A673 (cell line): ENCODE data around the gene NR2F1-AS1. TPM values are rescaled to one million over a fixed set of nuclear protein-coding genes. Genes with fewer than 3 reads are reported as not detected.

Experiments
- BruUV-seq: library from RNA; stranded (reverse); fragments of 400-500 nt; replicated peaks from 2 replicates; lab custom pipeline; 2021; lab: Mats Ljungman, UMichigan
- CTCF ChIA-PET: fragments of 300-600 bp; sonication (Branson Sonifier 250); formaldehyde crosslinking; loops from one replicate; lab custom pipeline; 2022; ENCODE audit warnings: antibody characterized with exemption; lab: Charles Lee
- POLR2A ChIA-PET: fragments of 300-600 bp; sonication (Branson Sonifier 250); formaldehyde crosslinking; loops from one replicate; lab custom pipeline; 2022; ENCODE audit warnings: antibody characterized with exemption; ENCODE audit not compliant: low non-redundant PET; lab: Charles Lee
- DNase-seq: peaks from one replicate; pipeline ENCODE4 v3.0.0-alpha.2; 2015; ENCODE audit warnings: low spot score
- H3K27ac ChIP-seq: fragments of 200-600 bp; sonication (generic); 2 replicates; pipeline ENCODE4 v1.5.1; 2016; ENCODE audit warnings: mixed run types, low read depth, mild to moderate bottlenecking, mixed read lengths, antibody characterized with exemption, low read length; ENCODE audit not compliant: poor library complexity, severe bottlenecking
- H3K27me3 ChIP-seq: fragments of 200-600 bp; sonication (generic); replicated peaks from 2 replicates; pipeline ENCODE4 v1.6.1; 2017; ENCODE audit warnings: mixed run types, low read depth, mild to moderate bottlenecking, mixed read lengths, antibody characterized with exemption, low read length; ENCODE audit not compliant: insufficient read depth, poor library complexity
- H3K36me3 ChIP-seq: fragments of 200-600 bp; sonication (generic); 2 replicates; pipeline ENCODE4 v1.6.1; 2016; ENCODE audit warnings: mixed run types, mild to moderate bottlenecking, mixed read lengths, antibody characterized with exemption, low read length; ENCODE audit not compliant: insufficient read depth, poor library complexity, severe bottlenecking
- H3K4me1 ChIP-seq: fragments of 200-600 bp; sonication (generic); 2 replicates; pipeline ENCODE4 v1.6.1; 2017; ENCODE audit warnings: mixed run types, mild to moderate bottlenecking, mixed read lengths, antibody characterized with exemption, low read length; ENCODE audit not compliant: insufficient read depth, poor library complexity, severe bottlenecking
- H3K4me3 ChIP-seq: fragments of 200-600 bp; sonication (generic); 2 replicates; pipeline ENCODE4 v1.5.1; 2016; ENCODE audit warnings: low read depth, mixed run types, mild to moderate bottlenecking, mixed read lengths, low read length; ENCODE audit not compliant: poor library complexity, severe bottlenecking
- H3K9me3 ChIP-seq: fragments of 200-600 bp; sonication (generic); 2 replicates; pipeline ENCODE4 v1.6.1; 2016; ENCODE audit warnings: mixed run types, low read depth, mild to moderate bottlenecking, mixed read lengths, antibody characterized with exemption, low read length; ENCODE audit not compliant: poor library complexity, severe bottlenecking
- CTCF ChIP-seq: fragments of 300-800, 200-600 bp; sonication (generic); conservative IDR thresholded peaks from 2 replicates; pipeline ENCODE4 v1.5.1; 2017; ENCODE audit warnings: low read depth, mild to moderate bottlenecking, antibody characterized with exemption, low read length, moderate library complexity, mixed read lengths
- EZH2 ChIP-seq: fragments of 200-600 bp; sonication (generic); IDR thresholded peaks from 2 replicates; pipeline ENCODE4 v1.6.1; 2017; ENCODE audit warnings: borderline replicate concordance, low read depth, mild to moderate bottlenecking, mixed read lengths, antibody characterized with exemption, low read length; ENCODE audit not compliant: poor library complexity, severe bottlenecking
- intact Hi-C: fragments of 100-400 bp; cut with micrococcal nuclease; formaldehyde crosslinking; loops from one replicate; pipeline ENCODE4 v1.10.0; 2022; ENCODE audit not compliant: unreplicated experiment
- total RNA-seq: library from RNA; stranded (reverse); gene quantifications from 2 replicates; pipeline ENCODE4 v1.2.3, GENCODE V29; 2021

The NR2F1-AS1 gene
- total RNA-seq, 1 experiment from 2014 or later = 2.3 TPM

- TF ChIP-seq CTCF = no peak
- TF ChIP-seq EZH2 = no peak
- peaks cover 10% of the 10 kb centered on the region for H3K27me3 ChIP-seq
- no peak overlapping the region for H3K27ac ChIP-seq
- no peaks in the 10 kb centered on the region for H3K4me1 ChIP-seq
- no peaks in the 10 kb centered on the region for H3K9me3 ChIP-seq
- ChIA-PET POLR2A (no interaction called here), CTCF (no interaction called here)
- intact Hi-C loops = loop anchor here (10.0 kb wide), 1 partner anchor 1945 kb away; no protein-coding TSS in a partner anchor
- no TSS peak for BruUV-seq
- no peak overlapping the region for H3K4me3 ChIP-seq
- no peak for DNase-seq
- H3K36me3 ChIP-seq = no peaks in the 10 kb centered on the region
Observed at GRCh38 chr5:93589829-93590215, 8.8 kb upstream of the NR2F1-AS1 start.

- Histone ChIP-seq H3K27ac (no peak overlapping the region), H3K4me3 (no peak overlapping the region), H3K36me3 (no peaks in the 10 kb centered on the region), H3K27me3 (peaks cover 10% of the 10 kb centered on the region), H3K9me3 (no peaks in the 10 kb centered on the region), H3K4me1 (no peaks in the 10 kb centered on the region)
- DNase-seq = no peak
- TF ChIP-seq CTCF = no peak
- no peak for TF ChIP-seq EZH2
- CTCF ChIA-PET = no interaction called here
- intact Hi-C loops = loop anchor here (10.0 kb wide), 1 partner anchor 1944 kb away; no protein-coding TSS in a partner anchor
- POLR2A ChIA-PET = no interaction called here
- no TSS peak for BruUV-seq
Observed at GRCh38 chr5:93589152-93589828, 8.3 kb upstream of the NR2F1-AS1 start.

- no peak for TF ChIP-seq CTCF
- TF ChIP-seq EZH2 = no peak
- Histone ChIP-seq H3K9me3 (no peaks in the 10 kb centered on the region), H3K27me3 (peaks cover 10% of the 10 kb centered on the region), H3K36me3 (no peaks in the 10 kb centered on the region), H3K27ac (no peak overlapping the region), H3K4me3 (no peak overlapping the region), H3K4me1 (no peaks in the 10 kb centered on the region)
- intact Hi-C loops = loop anchor here (10.0 kb wide), 1 partner anchor 1944 kb away; no protein-coding TSS in a partner anchor
- no peak for DNase-seq
- no TSS peak for BruUV-seq
- POLR2A ChIA-PET = no interaction called here
- CTCF ChIA-PET = no interaction called here
Observed at GRCh38 chr5:93588352-93589151, 7.5 kb upstream of the NR2F1-AS1 start.
